GM12874 (cell line): ENCODE data around the gene DEPDC5.

ENCODE experiments used
- CTCF ChIP-seq: IDR thresholded peaks from 2 replicates; pipeline ENCODE4 v1.5.1; 2011; ENCODE audit warnings: low read depth, mild to moderate bottlenecking, control low read depth, low read length, moderate library complexity; ENCODE audit not compliant: insufficient read depth

The DEPDC5 gene

GRCh38 chr22:31768422-31769059 lies 14.7 kb downstream of the DEPDC5 start:
- TF ChIP-seq CTCF, result no peak

GRCh38 chr22:31773416-31773815 lies 19.6 kb downstream of the DEPDC5 start:
- TF ChIP-seq CTCF, result no peak

GRCh38 chr22:31776231-31776630 lies 22.4 kb downstream of the DEPDC5 start:
- no peak for TF ChIP-seq CTCF

- no peak for TF ChIP-seq CTCF
Measured at GRCh38 chr22:31789803-31790202, 36.0 kb downstream of the DEPDC5 start.

- TF ChIP-seq CTCF, result no peak
Measured at GRCh38 chr22:31790240-31790639, 36.4 kb downstream of the DEPDC5 start.

GRCh38 chr22:31800065-31800464 lies 46.2 kb downstream of the DEPDC5 start:
- no peak for TF ChIP-seq CTCF

GRCh38 chr22:31802575-31802974 lies 48.8 kb downstream of the DEPDC5 start:
- TF ChIP-seq CTCF, result no peak

GRCh38 chr22:31806751-31807150 lies 52.9 kb downstream of the DEPDC5 start:
- TF ChIP-seq CTCF, result no peak
